ENCODE results near the gene TRIM42.

Gene TRIM42
- total RNA-seq = 0 reads per million in 2 donors

- no peak for DNase-seq
Measured at GRCh38 chr3:140677764-140678163, at the start of gene TRIM42. TSS of gene TRIM42 (plus strand) at chr3:140678064. CDS start at chr3:140678230, 166 bp downstream.

DNA sequence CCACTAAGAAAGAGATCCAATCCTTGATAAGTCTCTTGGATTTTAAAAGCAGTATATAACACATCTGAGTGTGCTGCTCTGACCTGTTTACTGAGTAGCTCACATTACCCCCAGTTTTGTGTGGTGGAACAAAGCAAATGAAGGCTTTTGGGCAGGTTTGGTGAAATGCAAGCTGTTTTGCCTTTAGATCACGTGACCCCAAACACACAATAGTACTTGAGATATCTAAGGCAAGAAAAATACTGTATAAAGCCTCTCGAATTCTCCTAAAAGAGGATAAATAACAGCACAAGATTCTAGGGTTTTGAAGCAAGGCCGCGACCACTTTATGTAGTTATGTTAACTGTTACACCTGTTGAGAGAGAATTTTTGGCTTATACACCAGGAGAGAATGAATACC lies 49.3 kb upstream of the TRIM42 start:
- no peak for DNase-seq

- no peak for DNase-seq
Measured at GRCh38 chr3:140629357-140630137, 48.3 kb upstream of the TRIM42 start.

GRCh38 chr3:140630366-140630765 lies 47.5 kb upstream of the TRIM42 start:
- no peak for DNase-seq

- DNase-seq = no peak
Measured at GRCh38 chr3:140630866-140631265, 47.0 kb upstream of the TRIM42 start.

DNA sequence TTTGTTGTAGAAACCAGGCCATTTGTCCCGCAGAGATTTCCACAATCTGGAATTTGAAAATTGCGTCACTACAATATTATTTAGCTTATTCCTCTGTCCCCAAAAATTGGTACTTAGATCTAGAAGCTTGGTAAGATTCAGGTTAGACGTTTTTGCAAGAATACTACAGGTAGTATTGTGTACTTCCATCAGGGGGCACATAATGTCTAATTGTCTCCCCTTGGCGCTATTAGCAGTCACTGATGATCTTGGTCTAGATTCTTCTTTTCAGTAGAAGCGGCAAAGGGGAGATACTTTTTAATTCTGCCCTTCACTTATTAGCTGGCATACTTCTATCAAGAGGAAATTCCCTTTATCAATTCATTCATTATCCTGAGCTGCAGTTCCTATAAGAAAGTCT lies 42.6 kb upstream of the TRIM42 start:
- DNase-seq = no peak

DNA sequence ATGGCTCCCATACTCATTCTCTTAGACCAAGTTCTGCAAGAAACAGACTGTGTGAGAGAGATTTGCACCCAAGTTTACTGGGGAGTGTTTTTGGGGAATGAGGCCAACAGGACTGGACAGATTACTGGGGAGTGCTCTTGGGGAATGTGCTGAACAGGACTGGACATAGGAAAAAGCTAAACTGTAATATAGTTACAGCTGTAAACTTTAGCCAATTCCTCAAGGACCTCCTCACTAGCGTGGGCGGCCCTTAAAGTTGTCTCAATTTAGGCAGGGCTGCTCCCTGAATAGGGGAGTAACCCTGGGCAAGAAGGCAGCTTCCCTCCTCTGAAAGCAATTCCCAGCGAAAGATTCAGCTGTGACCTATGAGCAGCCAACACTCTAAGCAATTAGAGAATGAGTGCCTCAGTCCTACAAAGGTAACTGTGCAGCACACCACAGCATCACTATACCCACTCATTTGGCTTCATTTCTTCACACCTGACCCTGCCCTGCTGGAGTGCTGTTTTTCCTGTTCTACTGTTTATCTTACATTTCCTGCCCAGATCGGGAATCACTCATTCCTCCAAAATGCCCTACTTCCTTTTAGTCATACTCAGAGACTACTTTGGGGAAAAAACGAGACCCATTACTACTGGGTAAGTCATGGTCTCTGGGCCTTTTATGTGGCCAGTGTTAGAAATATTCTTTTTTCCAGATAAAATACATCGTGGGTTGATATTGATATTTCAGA lies 41.3 kb upstream of the TRIM42 start:
- DNase-seq = no peak

DNA sequence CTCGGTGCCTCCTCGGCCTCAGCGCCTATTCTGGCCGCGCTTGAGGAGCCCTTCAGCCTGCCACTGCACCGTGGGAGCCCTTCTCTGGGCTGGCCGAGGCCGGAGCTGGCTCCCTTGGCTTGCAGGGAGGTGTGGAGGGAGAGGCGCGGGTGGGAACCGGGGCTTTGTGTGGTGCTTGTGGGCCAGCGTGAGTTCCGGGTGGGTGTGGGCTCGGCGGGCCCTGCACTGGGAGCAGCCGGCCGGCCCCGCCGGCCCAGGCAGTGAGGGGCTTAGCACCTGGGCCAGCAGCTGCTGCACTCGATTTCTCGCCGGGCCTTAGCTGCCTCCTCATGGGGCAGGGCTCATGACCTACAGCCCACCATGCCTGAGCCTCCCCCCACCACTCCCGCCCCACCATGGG lies 26.6 kb upstream of the TRIM42 start:
- no peak for DNase-seq

DNA sequence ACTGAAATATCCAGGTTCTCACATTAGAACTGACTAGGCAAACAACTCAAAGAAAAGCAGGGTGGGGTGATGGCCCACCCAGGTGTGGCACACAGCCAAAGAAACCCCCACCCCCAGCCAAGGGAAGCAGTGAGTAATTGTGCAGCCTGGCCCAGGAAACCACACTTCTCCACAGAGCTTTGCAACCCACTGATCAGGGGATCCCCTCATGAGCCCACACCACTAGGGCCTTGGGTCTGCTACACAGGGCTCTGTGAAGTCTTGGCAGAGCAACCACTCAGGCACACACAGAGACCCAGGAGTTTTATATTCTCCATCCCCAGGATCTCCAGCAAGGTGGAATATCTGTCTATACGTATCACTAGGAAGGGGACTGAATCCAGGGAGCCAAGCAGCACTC lies 22.2 kb upstream of the TRIM42 start:
- DNase-seq = no peak

- DNase-seq = no peak
Measured at GRCh38 chr3:140664111-140664510, 13.8 kb upstream of the TRIM42 start.

GRCh38 chr3:140682586-140682985 lies 4.7 kb downstream of the TRIM42 start:
- no peak for DNase-seq

- DNase-seq = no peak
Measured at GRCh38 chr3:140686128-140686527, 8.3 kb downstream of the TRIM42 start.

- DNase-seq = no peak
Measured at GRCh38 chr3:140686948-140687347, 9.1 kb downstream of the TRIM42 start.

GRCh38 chr3:140695361-140696061 lies 17.6 kb downstream of the TRIM42 start:
- no peak for DNase-seq

DNA sequence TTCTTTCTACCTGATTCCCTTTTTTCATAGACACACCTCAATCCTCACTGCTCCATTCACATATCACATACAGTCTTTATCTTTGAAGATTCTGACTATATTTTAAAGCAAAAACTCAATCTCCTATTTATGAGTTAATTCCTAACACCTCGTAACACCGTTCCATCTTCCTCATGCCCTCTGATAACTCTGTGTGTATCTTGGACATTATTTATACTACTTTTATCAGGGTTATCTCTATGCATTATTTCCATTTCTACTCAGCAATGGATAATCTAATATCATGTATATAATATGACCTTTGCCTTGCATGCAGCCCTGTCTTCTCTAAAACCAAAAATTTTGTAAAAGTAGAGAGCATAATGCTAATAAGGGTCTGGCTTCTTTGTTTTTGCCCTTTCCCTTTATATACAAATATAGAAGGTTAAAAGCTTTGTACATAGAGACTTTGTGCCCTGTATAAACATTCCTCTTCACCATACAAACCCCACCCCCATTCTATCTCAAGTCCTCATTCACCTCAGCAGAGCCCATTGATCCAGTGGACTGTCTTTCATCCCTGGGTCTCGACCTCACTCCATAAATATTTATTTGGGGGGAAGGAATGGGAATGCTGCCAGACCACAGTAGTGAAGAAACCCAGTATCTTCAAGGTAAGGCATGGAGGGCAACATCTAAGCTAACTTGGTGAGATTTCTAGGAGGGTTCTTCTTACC lies 21.8 kb downstream of the TRIM42 start:
- DNase-seq = no peak

- no peak for DNase-seq
Measured at GRCh38 chr3:140702281-140702680, 24.4 kb downstream of the TRIM42 start.

GRCh38 chr3:140703496-140703895 lies 25.6 kb downstream of the TRIM42 start:
- DNase-seq = no peak

DNA sequence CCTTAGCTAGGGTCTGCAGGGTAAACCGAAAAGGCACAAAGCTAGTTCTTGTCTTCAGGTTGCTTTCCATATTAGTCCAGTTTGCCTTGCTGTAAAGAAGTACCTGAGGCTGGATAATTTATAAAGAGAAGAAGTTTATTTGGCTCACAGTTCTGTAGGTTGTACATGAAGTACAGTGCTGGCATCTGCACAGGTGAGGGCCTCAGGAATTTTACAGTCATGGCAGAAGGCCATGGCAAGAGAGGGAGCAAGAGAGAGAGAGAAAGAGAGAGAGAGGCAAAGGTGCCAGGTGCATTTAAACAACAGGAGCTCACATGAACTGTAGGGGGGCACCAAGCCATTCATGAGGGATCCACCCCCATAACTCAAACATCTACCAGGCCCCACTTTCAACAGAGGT lies 26.9 kb downstream of the TRIM42 start:
- no peak for DNase-seq

- no peak for DNase-seq
Measured at GRCh38 chr3:140705954-140706353, 28.1 kb downstream of the TRIM42 start.

DNA sequence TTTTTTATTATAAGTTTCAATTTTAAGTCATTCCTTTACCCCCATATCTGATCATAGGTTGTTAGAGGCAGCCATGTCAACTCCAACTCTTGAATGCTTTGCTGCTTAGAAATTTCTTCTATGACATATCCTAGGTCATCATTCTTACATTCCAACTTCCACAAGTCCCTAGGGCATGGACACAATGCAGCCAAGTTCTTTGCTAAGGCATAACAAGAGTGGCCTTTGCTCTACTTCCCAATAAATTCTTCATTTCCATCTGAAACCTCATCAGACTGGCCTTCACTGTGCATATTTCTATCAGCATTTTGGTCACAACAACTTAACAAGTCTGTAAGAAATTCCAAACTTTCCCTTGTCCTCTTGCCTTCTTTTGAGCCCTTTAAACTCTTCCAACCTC lies 28.5 kb downstream of the TRIM42 start:
- DNase-seq = no peak

- no peak for DNase-seq
Measured at GRCh38 chr3:140708815-140709214, 31.0 kb downstream of the TRIM42 start.

- no peak for DNase-seq
Measured at GRCh38 chr3:140709751-140710150, 31.9 kb downstream of the TRIM42 start.

Data from T-helper 9 cell (primary cell).